HUDEP-2 (cell line): ENCODE measurements around the gene PLD1.

Experiments
- DNase-seq, 76 experiments: peaks; one replicate each; lab custom pipeline; 2025; ENCODE audit not compliant: unreplicated experiment in 76 of 76; lab: John Stamatoyannopoulos, UW

The PLD1 gene

DNA sequence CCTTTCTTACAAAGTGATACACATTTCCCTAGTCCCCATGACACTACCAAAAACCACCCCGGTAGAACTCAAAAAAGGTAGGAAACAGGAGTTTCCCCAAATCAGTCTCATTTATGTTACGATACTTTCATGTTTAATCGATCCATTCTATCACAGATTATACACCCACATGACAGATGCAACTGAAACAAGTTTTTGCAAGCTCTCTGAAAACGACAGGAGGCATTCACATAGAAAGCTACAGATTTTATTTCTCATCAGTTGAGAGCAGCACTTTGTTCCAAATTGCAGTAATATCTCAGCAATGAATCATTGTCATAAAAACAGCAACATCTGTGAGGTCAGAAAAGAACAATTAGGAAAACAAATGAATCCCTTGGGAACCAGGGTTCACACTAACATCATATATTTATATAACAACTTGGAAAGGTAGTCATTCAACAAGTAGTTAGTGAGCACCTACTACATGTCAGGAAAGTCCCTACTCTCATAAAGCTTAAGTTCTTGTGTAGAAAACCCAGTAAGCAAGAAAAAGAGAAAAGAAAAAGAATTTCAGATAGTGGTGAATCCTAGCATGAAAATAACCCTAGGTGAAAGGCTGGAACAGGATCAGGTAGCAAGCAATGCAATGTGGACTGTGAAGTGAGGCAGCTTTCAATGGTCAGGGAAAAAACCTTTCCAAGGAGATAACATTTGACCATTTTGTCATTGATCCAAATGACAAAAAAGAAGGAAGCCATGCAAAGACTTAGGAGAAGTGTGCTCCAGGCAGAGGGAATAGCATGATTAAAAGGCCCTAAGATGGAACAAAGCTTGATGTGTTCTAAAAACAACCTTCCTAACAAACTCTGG is 8.3 kb downstream of the PLD1 start:
- no peak for DNase-seq

DNA sequence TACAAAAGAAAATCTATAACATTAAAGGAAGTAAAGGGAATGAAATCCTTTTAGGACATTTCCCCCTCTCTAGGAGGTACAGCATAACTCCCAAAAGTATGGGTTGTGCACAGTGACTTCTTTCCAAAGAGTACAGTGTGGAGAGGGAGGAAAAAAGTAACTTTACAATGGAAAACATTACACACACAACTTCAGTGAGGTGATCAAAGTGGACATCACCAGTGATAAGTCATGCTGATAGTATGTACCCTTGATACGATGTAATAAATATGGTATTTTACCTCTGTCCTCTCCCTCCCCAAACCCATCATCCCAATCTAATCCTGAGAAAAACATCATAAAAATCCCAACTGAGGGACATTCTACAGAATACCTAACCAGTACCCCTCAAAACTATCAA is 10.8 kb downstream of the PLD1 start:
- no peak for DNase-seq

DNA sequence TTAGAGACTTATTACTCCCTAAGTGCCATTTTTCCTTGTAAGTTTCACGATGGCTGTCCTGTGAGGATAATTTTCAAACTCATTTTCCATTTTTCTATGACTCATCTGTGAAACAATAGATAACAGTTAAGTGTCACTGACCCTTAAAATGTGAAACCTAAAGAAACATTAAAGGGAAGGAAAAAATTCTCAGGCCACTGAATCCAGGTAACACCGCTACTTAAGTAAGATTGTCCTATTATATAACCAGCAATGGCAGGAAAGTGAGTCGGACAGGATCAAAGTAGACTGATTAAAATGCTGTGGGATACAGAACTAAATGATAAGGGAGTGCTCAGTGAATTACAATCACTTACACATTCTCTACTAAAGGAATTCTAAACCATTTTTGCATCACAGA is 12.4 kb downstream of the PLD1 start:
- DNase-seq, result no peak

DNA sequence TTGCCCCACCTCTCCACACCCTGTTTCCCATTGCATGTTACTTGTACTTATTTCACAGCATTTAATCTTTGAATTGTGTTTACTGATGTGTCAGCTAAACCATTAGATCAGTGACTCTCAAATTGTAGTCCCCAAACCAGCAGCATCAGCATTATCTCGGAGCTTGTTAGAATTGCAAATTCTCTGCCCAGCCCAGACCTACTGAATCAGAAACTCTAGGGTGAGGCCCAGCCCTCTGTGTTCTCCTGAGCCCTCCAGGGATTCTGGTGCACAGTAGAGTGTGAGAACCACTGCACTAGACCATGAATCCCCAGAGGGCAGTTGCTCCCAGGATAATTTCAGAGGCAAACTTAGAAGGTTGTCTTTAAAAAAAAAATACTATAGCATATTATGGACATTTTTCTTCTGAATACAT is 13.0 kb downstream of the PLD1 start:
- no peak for DNase-seq

DNA sequence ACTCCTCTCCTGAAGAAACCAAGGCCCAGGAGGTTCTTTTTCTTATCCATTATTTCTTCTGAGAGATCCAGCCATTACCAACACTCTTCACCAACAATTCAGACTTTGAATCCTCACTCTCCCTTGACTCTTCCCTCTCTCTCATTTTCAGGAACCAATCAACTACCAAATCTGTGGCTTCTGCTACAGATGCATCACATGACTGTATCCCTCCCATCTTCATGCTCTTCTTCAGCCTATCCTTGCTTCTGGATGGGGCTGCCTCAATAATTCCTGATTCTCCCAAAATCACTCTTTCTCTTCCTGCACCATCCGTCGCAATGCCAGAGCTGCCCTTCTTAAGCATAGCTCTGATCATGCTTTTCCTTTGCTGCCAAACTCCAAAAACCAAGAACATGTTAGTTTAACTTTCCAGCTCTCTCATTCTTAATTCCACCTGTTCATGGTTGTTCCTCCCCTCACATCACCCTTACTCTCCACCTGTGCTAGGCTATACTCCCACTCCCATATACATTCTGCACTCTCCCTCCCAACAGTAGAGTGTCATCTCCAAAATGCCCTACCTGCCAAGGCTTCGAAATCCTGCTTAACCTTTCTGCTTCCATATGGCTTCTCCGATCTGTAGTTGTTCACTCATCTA is 13.5 kb downstream of the PLD1 start:
- DNase-seq, result no peak

DNA sequence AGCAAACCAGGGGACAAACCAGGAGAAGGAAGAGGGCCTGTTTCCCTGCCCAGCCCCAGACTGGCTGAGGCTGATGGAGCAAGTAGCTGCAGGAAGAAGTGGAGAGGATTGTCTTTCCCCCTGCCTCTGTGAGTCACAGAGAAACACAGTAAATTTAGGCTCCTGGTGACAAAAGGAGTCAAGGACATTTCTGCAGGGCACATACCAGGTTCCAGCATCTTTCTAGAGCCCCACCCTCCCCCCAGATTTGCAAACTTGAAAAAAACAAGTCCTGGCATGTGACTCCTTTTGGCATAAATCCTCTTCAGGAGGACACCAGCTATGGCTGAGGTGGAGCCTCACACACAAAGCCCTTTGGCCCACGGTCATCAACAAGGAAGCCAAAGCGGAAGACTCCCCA is 17.8 kb downstream of the PLD1 start:
- DNase-seq, result no peak

DNA sequence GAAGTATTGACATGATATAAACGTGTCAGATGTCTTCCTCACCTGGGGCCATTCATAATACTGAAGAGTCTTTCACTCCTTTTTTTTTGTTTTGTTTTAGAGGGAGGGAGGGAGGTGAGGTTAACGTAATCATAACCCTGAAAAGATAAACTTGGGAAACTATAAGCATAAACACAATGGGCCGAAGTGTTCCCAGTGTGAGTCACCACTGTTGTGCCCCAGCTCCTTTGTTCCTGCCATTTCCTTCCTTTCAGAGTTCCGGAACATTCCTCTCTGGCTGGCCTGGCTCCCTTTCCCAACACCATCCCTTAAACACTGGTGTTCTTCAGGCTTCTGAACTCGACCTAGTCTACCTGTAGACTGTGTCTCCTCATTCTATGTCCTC is 18.6 kb downstream of the PLD1 start:
- DNase-seq, result no peak

DNA sequence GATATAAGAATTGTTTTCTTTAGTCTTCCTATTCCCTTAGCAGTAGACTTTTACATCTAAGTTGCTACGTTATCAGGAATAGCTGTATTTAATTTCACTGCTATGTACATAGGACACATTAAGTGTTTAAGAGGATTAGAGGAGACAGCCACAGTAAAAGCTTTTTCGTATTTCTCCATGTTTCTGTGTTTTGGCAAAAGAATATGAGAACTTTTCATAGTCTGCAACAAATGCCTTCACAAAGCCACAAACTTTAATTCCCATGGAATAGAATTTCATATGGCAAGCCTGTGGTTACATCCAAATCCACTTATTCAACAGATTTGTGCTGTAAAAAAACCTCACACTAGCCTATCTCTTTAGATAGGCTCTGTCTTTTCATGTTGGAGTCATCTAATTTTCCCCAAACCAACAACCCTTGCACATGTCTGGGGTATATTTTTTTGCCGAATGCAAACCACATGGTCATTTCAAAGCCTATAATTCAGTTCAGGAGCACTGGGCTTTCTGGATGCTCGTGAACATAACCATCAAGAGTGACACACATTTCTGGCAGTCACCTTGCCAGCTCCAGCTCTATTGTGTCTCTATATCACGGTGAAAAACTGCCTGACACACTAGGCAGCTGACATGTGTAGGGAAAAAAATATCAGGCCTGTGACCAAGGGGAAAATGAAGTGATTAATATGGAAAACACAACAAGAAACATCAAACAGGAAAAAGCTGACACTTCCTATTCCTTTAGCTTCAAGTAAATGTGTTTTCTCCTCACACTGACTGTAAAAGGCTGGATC is 19.2 kb downstream of the PLD1 start:
- DNase-seq, result no peak

DNA sequence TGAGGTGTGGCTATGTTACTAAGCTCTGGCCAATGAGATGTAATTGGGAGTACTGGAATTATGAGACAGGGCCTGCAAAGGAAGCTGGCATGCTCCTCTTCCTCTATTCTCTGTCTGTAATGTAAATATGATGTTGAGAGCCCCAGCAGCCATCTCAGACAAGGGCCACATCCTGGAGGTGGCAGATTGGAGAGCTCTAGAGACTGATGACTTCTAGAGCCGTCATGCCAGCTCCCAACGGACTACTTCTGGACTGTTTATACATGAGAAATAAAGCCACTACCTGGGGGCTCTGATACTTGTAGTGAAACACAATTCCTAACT is 19.7 kb downstream of the PLD1 start:
- DNase-seq, result no peak

DNA sequence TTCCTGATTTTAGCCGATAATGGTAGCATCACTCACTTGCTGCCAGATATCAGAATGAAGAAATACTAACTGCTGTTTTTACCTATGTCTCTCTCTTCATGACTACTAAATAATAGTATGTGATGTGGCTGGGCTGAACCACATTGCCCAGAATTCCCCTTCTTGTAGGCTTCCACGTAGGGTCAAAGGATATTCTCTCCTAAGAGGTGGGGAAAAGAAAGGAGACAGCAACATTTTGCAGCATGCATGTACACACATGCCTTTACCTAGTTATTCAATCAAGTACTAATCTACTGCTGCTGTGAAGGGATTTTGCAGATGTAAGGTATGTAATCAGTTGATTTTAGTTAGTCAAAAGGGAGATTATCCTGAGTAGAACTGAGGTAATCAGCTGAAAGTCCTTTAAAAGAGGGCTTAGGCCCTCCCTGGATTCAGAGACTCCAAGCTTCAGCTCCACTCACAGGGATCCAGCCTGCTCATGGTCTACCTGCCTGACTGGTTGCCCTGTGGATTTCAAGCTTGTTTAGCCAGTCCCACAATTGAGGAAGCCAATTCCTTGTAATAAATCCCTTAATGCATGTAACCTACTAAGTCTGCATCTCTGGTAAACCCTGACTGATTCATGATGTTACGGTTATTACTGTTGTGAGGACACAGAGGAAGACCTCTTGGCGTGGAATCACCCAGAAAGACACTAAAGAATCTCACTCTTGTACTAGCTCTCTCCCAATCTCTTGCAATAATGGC is 20.4 kb downstream of the PLD1 start:
- no peak for DNase-seq

DNA sequence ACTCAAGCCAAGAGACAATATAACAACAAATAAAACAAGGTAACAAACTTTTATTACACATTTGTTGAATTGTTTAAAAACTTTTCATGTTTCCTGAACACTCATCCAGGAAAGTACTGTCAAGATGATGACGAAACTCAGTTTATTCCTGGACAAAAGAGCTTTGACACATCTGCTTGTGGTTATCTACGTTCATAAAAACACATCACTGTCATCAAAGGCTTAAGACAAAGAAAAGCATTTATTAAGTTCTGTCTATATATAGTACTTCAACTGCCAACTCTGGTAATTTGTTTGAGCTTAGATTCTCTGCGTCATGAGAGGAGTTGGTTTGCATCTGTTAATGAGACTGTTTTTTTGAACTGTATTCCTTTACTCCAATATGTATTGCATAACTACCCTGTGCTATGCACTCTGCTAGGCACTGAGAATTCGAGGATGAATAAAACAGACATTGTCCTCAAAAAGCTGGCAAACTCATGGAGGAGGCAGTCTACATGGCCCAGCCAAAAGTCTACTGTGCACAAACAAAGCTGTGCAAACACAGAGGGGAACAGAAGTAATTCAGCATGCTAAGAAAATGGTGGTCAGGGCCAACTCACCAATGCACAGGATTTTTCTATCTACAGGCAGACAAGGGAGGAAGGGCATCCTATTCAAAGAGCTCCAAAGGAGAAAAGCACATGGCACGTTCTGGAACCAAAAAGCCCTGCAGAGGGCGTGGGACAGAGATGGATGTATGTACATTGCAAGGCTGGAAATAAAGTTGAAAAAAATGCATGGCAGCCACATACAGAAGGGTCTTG is 21.5 kb downstream of the PLD1 start:
- no peak for DNase-seq

DNA sequence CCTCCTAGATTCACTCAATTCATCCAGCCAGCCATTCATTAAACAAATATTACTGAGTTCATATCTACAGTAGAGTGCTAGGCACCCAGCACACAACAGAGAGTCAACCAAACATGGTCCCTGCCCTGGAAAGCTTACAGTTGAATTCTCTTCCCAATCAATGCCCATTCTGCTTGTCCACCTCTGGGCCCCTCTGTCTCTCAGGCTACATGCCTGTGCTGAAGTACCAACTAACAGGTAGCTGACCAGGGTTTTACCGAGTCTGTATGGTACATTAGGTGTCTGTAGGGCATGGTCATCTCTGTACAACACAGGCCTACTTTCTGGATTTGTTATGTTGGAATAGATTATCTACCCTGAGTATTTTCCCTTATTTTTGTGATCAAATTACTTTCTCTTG is 23.3 kb downstream of the PLD1 start:
- DNase-seq, result no peak

DNA sequence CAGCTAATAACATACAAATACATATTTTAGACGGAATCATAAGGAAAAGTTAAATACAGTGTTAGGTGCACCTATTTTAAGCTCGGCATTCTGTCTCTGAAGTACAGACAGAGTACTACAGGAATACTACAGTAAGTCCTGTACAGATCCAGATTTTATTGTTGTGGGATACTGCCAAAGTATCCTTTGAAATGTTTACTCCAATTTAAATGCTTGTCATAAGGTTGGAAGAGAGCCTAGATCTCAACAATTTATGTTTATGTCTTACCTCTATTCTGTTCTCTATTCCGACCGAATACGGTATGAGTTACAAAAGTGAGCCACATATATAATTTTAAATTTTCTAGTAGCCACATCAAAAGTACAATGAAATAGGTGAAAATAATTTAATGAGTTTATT is 25.3 kb downstream of the PLD1 start:
- DNase-seq, result no peak

DNA sequence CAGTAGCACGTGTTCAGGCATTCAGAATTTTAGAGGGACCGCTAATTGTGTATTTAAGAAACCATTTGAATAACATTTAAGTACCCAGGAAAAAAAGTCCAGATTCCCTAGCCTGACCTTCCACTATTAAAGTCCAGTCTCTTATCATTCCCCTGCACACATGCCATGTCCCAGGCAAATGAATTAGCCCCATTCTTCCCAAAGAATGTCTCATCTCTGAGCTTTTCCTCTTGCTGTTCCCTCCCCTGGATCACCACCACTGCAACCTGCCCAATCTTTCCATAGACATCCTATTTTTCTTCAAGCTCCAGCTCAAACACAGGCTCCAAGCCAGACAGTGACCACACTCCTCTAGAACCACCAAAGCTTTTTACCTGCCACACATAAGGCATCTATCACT is 25.9 kb downstream of the PLD1 start:
- no peak for DNase-seq

DNA sequence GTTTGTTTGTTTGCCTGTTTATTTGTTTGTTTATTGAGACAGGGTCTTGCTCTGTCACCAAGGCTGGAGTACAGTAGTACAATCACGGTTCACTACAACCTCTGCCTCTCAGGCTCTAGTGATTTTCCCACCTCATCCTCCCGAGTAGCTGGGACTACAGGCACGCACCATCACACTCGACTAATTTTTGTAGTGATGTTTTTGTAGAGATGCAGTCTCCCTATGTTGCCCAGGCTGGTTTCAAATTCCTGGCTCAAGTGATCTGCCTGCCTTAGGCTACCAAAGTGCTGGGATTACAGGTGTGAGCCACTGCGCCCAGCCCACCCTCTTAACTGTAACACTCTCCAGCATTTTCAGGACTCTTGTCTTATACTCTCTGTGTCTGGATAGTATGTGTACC is 26.7 kb downstream of the PLD1 start:
- DNase-seq, result no peak

DNA sequence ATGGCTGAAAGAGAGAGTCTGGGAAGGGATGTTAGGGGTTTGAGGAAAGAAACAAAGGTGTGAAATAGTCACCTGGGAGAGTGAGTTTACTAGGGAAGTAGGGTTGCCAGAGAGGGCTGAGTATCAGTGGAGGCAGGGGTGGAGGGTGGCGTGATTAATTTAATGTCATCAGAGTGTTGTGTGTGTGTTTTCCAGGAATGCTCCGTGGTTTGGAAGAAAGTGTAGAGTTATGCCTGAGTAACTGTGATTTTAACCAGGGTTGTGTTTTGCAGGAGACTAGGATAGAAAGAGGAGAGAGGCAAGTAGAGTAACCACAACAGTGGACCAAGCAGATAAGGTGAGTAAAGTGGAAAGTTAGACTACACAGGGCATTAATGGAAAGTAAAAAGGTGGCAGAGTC is 27.2 kb downstream of the PLD1 start:
- no peak for DNase-seq

DNA sequence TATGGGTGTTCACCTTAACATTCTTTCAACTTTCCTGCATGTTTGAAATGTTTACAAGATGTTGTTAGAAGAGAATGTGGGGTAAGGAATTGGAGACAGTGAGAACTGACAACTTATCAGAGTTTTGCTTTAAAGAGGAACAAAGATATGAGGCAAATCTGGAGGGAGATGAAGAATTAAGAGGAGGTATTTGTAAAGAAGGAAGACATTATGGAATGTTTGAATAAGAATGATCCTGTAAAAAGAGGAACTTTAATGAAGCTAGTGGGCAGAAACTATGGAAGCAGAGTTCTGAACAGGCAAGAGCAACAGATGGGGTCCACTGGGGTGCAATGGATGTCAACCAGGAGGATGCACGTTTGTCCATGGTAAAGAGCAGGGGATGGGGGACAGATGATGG is 27.7 kb downstream of the PLD1 start:
- no peak for DNase-seq

DNA sequence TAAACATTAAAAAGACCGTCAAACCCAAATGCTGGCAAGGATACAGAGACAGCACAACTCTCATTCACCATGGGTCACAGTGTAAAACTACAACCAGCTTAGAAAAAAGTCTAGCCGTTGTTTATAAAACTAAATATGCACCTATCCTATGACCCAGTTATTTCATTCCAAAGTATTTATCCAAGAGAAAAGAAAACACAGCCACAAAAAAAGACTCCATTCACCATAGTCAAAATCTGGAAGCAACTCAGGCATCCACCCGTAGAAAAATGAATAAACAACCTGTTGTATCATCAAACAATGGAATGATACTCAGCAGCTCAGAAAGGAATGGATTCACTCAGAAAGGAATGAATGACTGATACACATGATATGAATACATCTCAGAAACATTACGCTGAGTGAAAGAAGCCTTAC is 28.6 kb downstream of the PLD1 start:
- DNase-seq, result no peak

DNA sequence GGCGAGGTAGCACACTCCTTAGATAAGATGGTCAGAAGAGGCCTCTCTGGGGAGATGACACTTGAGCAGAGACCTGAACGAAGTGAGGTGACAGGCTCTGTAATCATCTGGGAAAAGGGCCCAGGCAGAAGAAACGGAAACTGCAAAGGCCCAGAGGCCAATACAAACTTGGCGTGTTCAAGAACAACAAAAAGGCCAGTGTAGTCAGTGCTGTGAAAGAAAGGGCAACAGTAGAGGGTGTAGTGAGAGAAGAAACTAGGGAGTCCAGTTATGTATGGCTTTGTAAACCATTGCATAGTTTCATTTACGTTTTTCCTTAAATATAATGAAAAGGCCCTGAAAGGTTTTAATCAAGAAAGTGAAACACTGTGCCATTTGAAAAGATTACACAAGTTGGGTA is 31.8 kb downstream of the PLD1 start:
- DNase-seq, result peak in 1 of 76 experiments; percentile 8

DNA sequence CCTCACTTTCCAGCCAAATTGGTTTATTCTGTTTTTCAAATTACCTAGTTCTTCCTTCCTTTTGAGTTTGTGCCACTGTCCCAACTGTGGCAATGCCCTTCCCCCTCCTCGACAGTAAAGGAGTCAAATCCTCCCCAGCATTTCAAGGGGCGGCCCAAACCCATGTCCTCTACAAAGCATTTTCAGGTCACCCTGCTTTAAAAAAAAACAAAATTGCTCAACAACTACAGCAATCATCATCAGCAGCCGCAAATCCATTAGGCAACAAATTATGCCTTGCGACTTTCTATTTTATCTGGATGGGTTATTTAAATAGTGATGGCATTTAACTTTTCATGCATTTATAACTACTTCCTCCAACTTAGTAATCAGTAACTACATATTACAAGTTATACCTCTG is 32.7 kb downstream of the PLD1 start:
- no peak for DNase-seq
